Smooth muscle cell (in vitro differentiated cells): ENCODE data around the gene TRABD2A. TPM values are rescaled to one million over a fixed set of nuclear protein-coding genes. Genes with fewer than 3 reads are reported as not detected.
"Not testable (repeated sequence)": the region's sequence is repeated elsewhere in the genome, so short reads cannot be mapped to it uniquely, and the experiment has no call there.

Source experiments
- DNase-seq: peaks from one replicate; lab custom pipeline; 2025; ENCODE audit not compliant: unreplicated experiment; lab: John Stamatoyannopoulos, UW
- H2AFZ ChIP-seq: fragments of 200-600 bp; sonication (generic); 2 replicates; pipeline ENCODE4 v1.6.0; 2016; ENCODE audit warnings: antibody characterized with exemption, low read depth, mild to moderate bottlenecking
- H3F3A ChIP-seq: fragments of 200-600 bp; sonication (generic); 2 replicates; pipeline ENCODE4 v1.6.0; 2017; ENCODE audit warnings: antibody characterized with exemption, low read depth
- H3K27ac ChIP-seq: fragments of 200-600 bp; sonication (generic); 2 replicates; pipeline ENCODE4 v1.5.1; 2016; ENCODE audit warnings: low read depth, mild to moderate bottlenecking
- H3K27me3 ChIP-seq: fragments of 200-600 bp; sonication (generic); 2 replicates; pipeline ENCODE4 v1.6.1; 2016; ENCODE audit warnings: low read depth, mild to moderate bottlenecking
- H3K36me3 ChIP-seq: fragments of 200-600 bp; sonication (generic); 2 replicates; pipeline ENCODE4 v1.5.1; 2016; ENCODE audit warnings: low read depth
- H3K4me1 ChIP-seq: fragments of 200-600 bp; sonication (generic); 2 replicates; pipeline ENCODE4 v1.5.1; 2016; ENCODE audit warnings: low read depth
- H3K4me2 ChIP-seq: fragments of 200-600 bp; sonication (generic); 2 replicates; pipeline ENCODE4 v1.6.0; 2016; ENCODE audit warnings: mild to moderate bottlenecking
- H3K4me3 ChIP-seq: fragments of 200-600 bp; sonication (generic); 2 replicates; pipeline ENCODE4 v1.5.1; 2016; ENCODE audit warnings: mild to moderate bottlenecking
- H3K79me2 ChIP-seq: fragments of 200-600 bp; sonication (generic); 2 replicates; pipeline ENCODE4 v1.6.0; 2016; ENCODE audit warnings: low read depth, mild to moderate bottlenecking
- H3K9ac ChIP-seq: fragments of 200-600 bp; sonication (generic); 2 replicates; pipeline ENCODE4 v1.6.0; 2016; ENCODE audit warnings: low read depth
- H3K9me3 ChIP-seq: fragments of 200-600 bp; sonication (generic); replicated peaks from 2 replicates; pipeline ENCODE4 v1.5.1; 2016; ENCODE audit warnings: low read depth
- H4K20me1 ChIP-seq: fragments of 200-600 bp; sonication (generic); 2 replicates; pipeline ENCODE4 v1.6.0; 2016; ENCODE audit warnings: low read depth
- CTCF ChIP-seq: fragments of 200-600 bp; sonication (generic); IDR thresholded peaks from 2 replicates; pipeline ENCODE4 v1.5.1; 2017; ENCODE audit warnings: borderline replicate concordance, mild to moderate bottlenecking, antibody characterized with exemption; ENCODE audit not compliant: insufficient read depth, poor library complexity, severe bottlenecking
- WGBS: methylation state at CpG from one replicate; pipeline ENCODE4 v1.1.7; 2016; ENCODE audit warnings: low lambda C conversion rate; 5-methylcytosine and 5-hydroxymethylcytosine counted together
- polyA plus RNA-seq: library from polyadenylated mRNA; unstranded; fragments of >200 nt; fragmentation: Nextera tagmentation; extraction: Ambion mirVana; gene quantifications from 2 replicates; pipeline ENCODE4 v1.2.1, GENCODE V29; 2016
- total RNA-seq: library from RNA; depleted of rRNA; stranded (reverse); fragments of >200 nt; gene quantifications from 2 replicates; pipeline ENCODE4 v1.2.3, GENCODE V29; 2014

The TRABD2A gene
- total and polyA plus RNA-seq, 2 experiments from 2014 or later = 0.11 TPM; not detected in 1

DNA sequence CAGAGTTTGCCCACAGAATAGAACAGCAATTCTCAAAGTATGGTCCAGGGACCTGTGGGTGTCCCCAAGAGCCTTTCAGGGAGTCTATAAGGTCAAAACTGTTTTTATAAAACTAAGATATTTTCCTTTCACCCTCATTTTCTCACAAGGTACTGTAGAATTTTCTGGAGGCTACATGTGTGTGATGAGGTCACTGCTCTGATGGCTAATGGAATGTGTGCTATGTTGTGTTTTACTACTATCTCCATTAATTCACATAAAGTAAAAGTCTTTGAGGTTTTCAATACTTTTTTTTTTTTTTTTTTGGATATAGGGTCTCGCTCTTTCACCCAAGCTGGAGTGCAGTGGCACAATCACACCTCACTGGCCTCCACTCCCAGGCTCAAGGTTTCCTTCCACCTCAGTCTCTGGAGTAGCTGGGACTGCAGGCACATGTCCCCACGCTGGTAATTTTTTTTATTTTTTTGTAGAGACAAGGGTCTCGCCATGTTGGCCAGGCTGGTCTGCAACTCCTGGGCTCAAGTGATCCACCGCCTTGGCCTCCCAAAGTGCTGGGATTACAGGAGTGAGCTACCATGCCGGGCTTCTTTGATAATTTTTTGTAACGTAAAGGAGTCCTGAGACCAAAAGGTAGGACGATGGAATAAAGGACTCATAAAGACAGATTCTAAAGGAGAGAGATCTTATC is 1.8 kb downstream of the TRABD2A start:
- Histone ChIP-seq H3K27ac (no peak overlapping the region), H3K36me3 (no peaks in the 10 kb centered on the region), H3K9me3 (no peaks in the 10 kb centered on the region), H3K4me2 (no peak overlapping the region), H3K4me3 (no peak overlapping the region), H3K27me3 (peaks cover 54% of the 10 kb centered on the region), H3K9ac (no peak overlapping the region), H2AFZ (no peak overlapping the region), H3K4me1 (peaks cover 18% of the 10 kb centered on the region), H3K79me2 (no peaks in the 10 kb centered on the region), H3F3A (no peaks in the 10 kb centered on the region), H4K20me1 (no peaks in the 10 kb centered on the region)
- DNase-seq = no peak
- WGBS = 67% methylated on average over 7 of the region's 7 CpGs
- TF ChIP-seq CTCF = no peak

GRCh38 chr2:84878459-84878858 is 2.4 kb downstream of the TRABD2A start:
- H3K4me2 ChIP-seq = no peak overlapping the region
- H3K9ac ChIP-seq = no peak overlapping the region
- no peak for TF ChIP-seq CTCF
- H3K36me3 ChIP-seq = no peaks in the 10 kb centered on the region
- H2AFZ ChIP-seq = no peak overlapping the region
- H3K4me3 ChIP-seq = no peak overlapping the region
- H3F3A ChIP-seq = no peaks in the 10 kb centered on the region
- no peak for DNase-seq
- no peaks in the 10 kb centered on the region for H3K79me2 ChIP-seq
- WGBS = 89% methylated on average over 1 of the region's 1 CpG
- no peaks in the 10 kb centered on the region for H4K20me1 ChIP-seq
- no peaks in the 10 kb centered on the region for H3K9me3 ChIP-seq
- peaks cover 18% of the 10 kb centered on the region for H3K4me1 ChIP-seq
- no peak overlapping the region for H3K27ac ChIP-seq
- H3K27me3 ChIP-seq = peaks cover 54% of the 10 kb centered on the region

DNA sequence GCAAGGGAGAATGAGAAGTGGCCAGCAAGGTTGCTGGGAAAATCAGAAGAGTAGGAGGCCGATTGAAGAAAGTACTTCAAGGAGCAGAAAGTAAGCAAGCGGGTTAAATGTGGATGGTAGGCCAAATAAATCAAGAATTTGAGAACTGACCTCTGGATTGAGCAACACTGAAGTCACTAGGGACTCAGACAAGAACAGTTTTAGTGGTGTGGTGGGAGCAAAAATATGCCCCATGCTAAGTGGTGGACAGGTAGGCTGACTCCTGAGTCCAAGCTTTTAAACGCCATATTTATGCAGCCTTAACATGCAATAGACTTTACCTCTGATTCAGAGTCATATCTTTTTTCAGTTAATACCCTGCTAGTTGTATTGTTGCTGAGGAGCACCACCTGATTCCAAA is 4.5 kb downstream of the TRABD2A start:
- Histone ChIP-seq H3K9me3 (no peaks in the 10 kb centered on the region), H3K4me1 (peaks cover 13% of the 10 kb centered on the region), H3K27ac (no peak overlapping the region), H3F3A (no peaks in the 10 kb centered on the region), H3K36me3 (no peaks in the 10 kb centered on the region), H3K9ac (no peak overlapping the region), H3K4me3 (no peak overlapping the region), H3K27me3 (peaks cover 51% of the 10 kb centered on the region), H4K20me1 (no peaks in the 10 kb centered on the region), H3K4me2 (no peak overlapping the region), H2AFZ (no peak overlapping the region), H3K79me2 (no peaks in the 10 kb centered on the region)
- no peak for TF ChIP-seq CTCF
- DNase-seq = no peak
- WGBS = 93% methylated on average over 3 of the region's 3 CpGs

GRCh38 chr2:84875619-84876018 is 5.3 kb downstream of the TRABD2A start:
- not testable (repeated sequence) for H3K9me3 ChIP-seq, H3K9ac ChIP-seq, DNase-seq, H3K4me3 ChIP-seq, H3K36me3 ChIP-seq, H4K20me1 ChIP-seq, H3K4me1 ChIP-seq, H3F3A ChIP-seq, H2AFZ ChIP-seq, H3K4me2 ChIP-seq, H3K79me2 ChIP-seq, H3K27ac ChIP-seq
- WGBS = 77% methylated on average over 1 of the region's 1 CpG
- peaks cover 48% of the 10 kb centered on the region for H3K27me3 ChIP-seq
